Psoas muscle (tissue), 8 donors: ENCODE data around the gene PHLDA1. TPM values are rescaled to one million over a fixed set of nuclear protein-coding genes. Genes with fewer than 3 reads are reported as not detected.

Experiments used
- ATAC-seq, 4 donors: fragments of 200-7000 bp; cut with Tn5 transposase; one replicate each; pipeline ENCODE4 v1.9.1; 2020; ENCODE audit warnings: moderate library complexity in 3 of 4, mild to moderate bottlenecking in 2 of 4
- DNase-seq, 2 donors: peaks; one replicate each; pipeline ENCODE4 v3.0.0-alpha.2; 2020
- H3K27ac ChIP-seq: fragments of 200-600 bp; one replicate; pipeline ENCODE4 v1.8.0; 2022
- H3K27me3 ChIP-seq, 3 donors: fragments of 200-600 bp in 1 of 3; one replicate each; pipeline versions ENCODE4 v1.6.1 to v1.8.0; 2013 to 2022; ENCODE audit warnings: low read length in 2 of 3, mild to moderate bottlenecking in 2 of 3, moderate library complexity in 1 of 3; ENCODE audit not compliant: insufficient read depth in 3 of 3
- H3K36me3 ChIP-seq, 2 donors: fragments of 200-600 bp in 1 of 2; one replicate each; pipeline versions ENCODE4 v1.6.1 to v1.8.0; 2013 to 2022; ENCODE audit warnings: low read depth in 1 of 2, mild to moderate bottlenecking in 1 of 2, moderate library complexity in 1 of 2; ENCODE audit not compliant: insufficient read depth in 1 of 2
- H3K4me1 ChIP-seq: fragments of 200-600 bp; one replicate; pipeline ENCODE4 v1.8.0; 2022
- H3K4me3 ChIP-seq: fragments of 200-600 bp; one replicate; pipeline ENCODE4 v1.8.0; 2022; ENCODE audit warnings: mild to moderate bottlenecking
- H3K9me3 ChIP-seq: fragments of 200-600 bp; one replicate; pipeline ENCODE4 v1.8.0; 2022
- WGBS, 3 donors: extraction: QIAGEN DNeasy Blood & Tissue Kit; methylation state at CpG; one replicate each; pipeline versions ENCODE4 v1.1.6 to v1.1.7; 2013; 5-methylcytosine and 5-hydroxymethylcytosine counted together
- intact Hi-C, 2 donors: fragments of 100-400 bp; cut with DNase I; formaldehyde crosslinking; loops; one replicate each; pipeline versions ENCODE4 v1.11.0 to v1.14.2; 2022
- polyA plus RNA-seq, 3 donors: library from polyadenylated mRNA; stranded (reverse); fragments of 200-250 nt; gene quantifications; one replicate each; pipeline ENCODE4 v1.2.3, GENCODE V29; 2013
- total RNA-seq, 4 donors: library from RNA; stranded (reverse); fragmentation: NEBNext Ultra II Directional in 2 of 4; extraction: Animal tissue kit (Norgen Biotek cat#: 25700) in 2 of 4; gene quantifications; one replicate each; pipeline versions ENCODE4 v1.2.1 to v1.2.4, GENCODE V29; 2021 to 2023
- TF ChIP-seq, protein P1 (sequence below): fragments of 200-600 bp; IDR thresholded peaks from one replicate; pipeline ENCODE4 v1.8.0; 2022; ENCODE audit warnings: antibody characterized with exemption
- donor health status: healthy with polysubstance abuse.
- donor health status: DM: no; HTN: no; CAD: no; lungs with moderate emphysema.
- donor health status: Bipolar disorder and iron deficiency.
- donor health status: healthy.
- donor health status: DM: yes; HTN: yes; CAD: no.
- donor health status: DM: no; HTN: no; CAD: no.
- donor health status: DM: no; HTN: no; CAD: no.
- donor health status: DM: yes; HTN: yes; CAD: no.

The PHLDA1 gene
- total and polyA plus RNA-seq, 7 donors: 0.73 to 35.6 (median 3.5) TPM

DNA sequence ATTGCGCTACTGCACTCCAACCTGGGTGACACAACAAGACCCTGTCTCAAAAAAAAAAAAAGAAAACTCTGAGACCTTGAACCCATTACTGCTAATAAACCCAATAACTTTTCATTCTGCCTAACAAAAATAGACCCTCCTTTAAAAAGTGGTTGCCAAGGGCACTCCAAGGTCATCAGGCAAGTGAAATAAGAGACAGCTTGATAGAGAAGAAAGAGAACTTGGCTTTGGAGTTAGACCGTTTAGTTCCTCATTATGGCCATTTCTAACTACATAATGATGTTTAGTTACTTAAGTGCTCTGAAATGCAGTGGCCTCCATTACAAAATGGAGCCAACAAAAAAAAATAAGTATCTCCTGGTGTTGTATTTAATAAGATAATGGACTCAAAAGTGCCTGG lies 55.9 kb downstream of the PHLDA1 start:
- Histone ChIP-seq H3K4me1 (peaks cover 7% of the 10 kb centered on the region), H3K4me3 (no peak overlapping the region), H3K27ac (no peak overlapping the region), H3K9me3 (no peaks in the 10 kb centered on the region), H3K27me3 (no peaks in the 10 kb centered on the region), H3K36me3 (no peaks in the 10 kb centered on the region)
- DNase-seq (no peak), ATAC-seq (no peak)
- intact Hi-C loops: loop anchor here in 1 of 2 donors (5.0 kb wide), 1 partner anchor 38 kb away; no protein-coding TSS in a partner anchor
- WGBS, 3 donors: 78 to 83% (median 81%) methylated on average over 2 of the region's 2 CpGs
- TF ChIP-seq, protein P1, sequence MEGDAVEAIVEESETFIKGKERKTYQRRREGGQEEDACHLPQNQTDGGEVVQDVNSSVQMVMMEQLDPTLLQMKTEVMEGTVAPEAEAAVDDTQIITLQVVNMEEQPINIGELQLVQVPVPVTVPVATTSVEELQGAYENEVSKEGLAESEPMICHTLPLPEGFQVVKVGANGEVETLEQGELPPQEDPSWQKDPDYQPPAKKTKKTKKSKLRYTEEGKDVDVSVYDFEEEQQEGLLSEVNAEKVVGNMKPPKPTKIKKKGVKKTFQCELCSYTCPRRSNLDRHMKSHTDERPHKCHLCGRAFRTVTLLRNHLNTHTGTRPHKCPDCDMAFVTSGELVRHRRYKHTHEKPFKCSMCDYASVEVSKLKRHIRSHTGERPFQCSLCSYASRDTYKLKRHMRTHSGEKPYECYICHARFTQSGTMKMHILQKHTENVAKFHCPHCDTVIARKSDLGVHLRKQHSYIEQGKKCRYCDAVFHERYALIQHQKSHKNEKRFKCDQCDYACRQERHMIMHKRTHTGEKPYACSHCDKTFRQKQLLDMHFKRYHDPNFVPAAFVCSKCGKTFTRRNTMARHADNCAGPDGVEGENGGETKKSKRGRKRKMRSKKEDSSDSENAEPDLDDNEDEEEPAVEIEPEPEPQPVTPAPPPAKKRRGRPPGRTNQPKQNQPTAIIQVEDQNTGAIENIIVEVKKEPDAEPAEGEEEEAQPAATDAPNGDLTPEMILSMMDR: no peak

Other genes with a start within 250 kb of the PHLDA1 start
- 100 to 1,000 TPM; 245 to 341 (median 291) TPM for gene NAP1L1, start 52.9 kb upstream of the PHLDA1 start, total RNA-seq
- gene NAP1L1, start 52.9 kb upstream of the PHLDA1 start, polyA plus RNA-seq: 100 to 1,000 TPM; 201 to 324 (median 231) TPM